HepG2 (cell line): ENCODE results near the gene MAPK9. TPM values are rescaled to one million over a fixed set of nuclear protein-coding genes. Genes with fewer than 3 reads are reported as not detected.

Experiments used
- ATAC-seq: fragments of 200-7000 bp; cut with Tn5 transposase; 3 replicates; pipeline ENCODE4 v1.9.1; 2020; ENCODE audit warnings: mild to moderate bottlenecking, moderate library complexity
- BruUV-seq: library from RNA; stranded (reverse); fragments of 400-500 nt; replicated peaks from 2 replicates; lab custom pipeline; 2021; lab: Mats Ljungman, UMichigan
- CTCF ChIA-PET: fragments of 300-600 bp; formaldehyde crosslinking; extraction: SDS; loops from one replicate; lab custom pipeline; 2021; ENCODE audit warnings: low total read pairs, inconsistent platforms, low intra/inter-chr PET ratio; lab: Yijun Ruan, JAX
- POLR2A ChIA-PET: fragments of 350-600 bp; sonication (Branson Sonifier 250); formaldehyde crosslinking; loops from one replicate; lab custom pipeline; 2020; ENCODE audit warnings: antibody characterized with exemption, inconsistent platforms; lab: Yijun Ruan, JAX
- DNase-seq: peaks from one replicate; pipeline ENCODE4 v3.0.0-alpha.2; 2015; ENCODE audit warnings: low spot score
- FAIRE-seq: peaks from 3 replicates; lab custom pipeline; 2011; peaks lifted over from hg19 to GRCh38; lab: Jason Lieb, UNC
- H2AFZ ChIP-seq: one replicate; pipeline ENCODE4 v1.6.1; 2011; ENCODE audit warnings: low read length, inconsistent platforms
- H3K27ac ChIP-seq: fragments of 300-600 bp; 3 replicates; pipeline ENCODE4 v1.8.0; 2011; ENCODE audit warnings: mixed run types, mild to moderate bottlenecking, mixed read lengths, low read length, inconsistent platforms; ENCODE audit not compliant: insufficient read depth; ENCODE audit errors: extremely low read length
- H3K27me3 ChIP-seq, 2 experiments: fragments of 200-600 bp in 1 of 2; 2 replicates in 1 of 2; 3 replicates in 1 of 2; pipeline versions ENCODE4 v1.6.0 to v1.8.0; 2011; ENCODE audit warnings: low read length in 2 of 2, mild to moderate bottlenecking in 2 of 2, moderate library complexity in 2 of 2, inconsistent platforms in 1 of 2; ENCODE audit not compliant: insufficient read depth in 2 of 2, control insufficient read depth in 1 of 2
- H3K36me3 ChIP-seq, 2 experiments: fragments of 200-600 bp in 1 of 2; replicated peaks in 1 of 2; 2 replicates in 1 of 2; 3 replicates in 1 of 2; pipeline versions ENCODE4 v1.5.1 to v1.8.0; 2011; ENCODE audit warnings: low read length in 2 of 2, inconsistent platforms in 1 of 2; ENCODE audit not compliant: insufficient read depth in 2 of 2, control insufficient read depth in 1 of 2
- H3K4me1 ChIP-seq: 2 replicates; pipeline ENCODE4 v1.5.1; 2012; ENCODE audit warnings: low read length, inconsistent platforms; ENCODE audit not compliant: insufficient read depth
- H3K4me2 ChIP-seq: 2 replicates; pipeline ENCODE4 v1.6.0; 2011; ENCODE audit warnings: low read depth, low read length, inconsistent platforms
- H3K4me3 ChIP-seq, 3 experiments: fragments of 200-600 bp in 1 of 3; sonication (generic), shearing (Covaris generic) in 1 of 3; replicated peaks in 1 of 3; 2 replicates each; pipeline ENCODE4 v1.5.1; 2011 to 2016; ENCODE audit warnings: low read length in 3 of 3, inconsistent platforms in 2 of 3, low read depth in 2 of 3, mild to moderate bottlenecking in 2 of 3, control low read depth in 1 of 3, mixed read lengths in 1 of 3; ENCODE audit not compliant: insufficient read depth in 1 of 3
- H3K79me2 ChIP-seq: one replicate; pipeline ENCODE4 v1.6.1; 2011; ENCODE audit warnings: low read length, inconsistent platforms; ENCODE audit not compliant: insufficient read depth
- H3K9ac ChIP-seq: 2 replicates; pipeline ENCODE4 v1.6.0; 2011; ENCODE audit warnings: mild to moderate bottlenecking, low read depth, low read length, inconsistent platforms; ENCODE audit not compliant: insufficient read depth
- H3K9me3 ChIP-seq: 2 replicates; pipeline ENCODE4 v1.5.1; 2012; ENCODE audit warnings: mild to moderate bottlenecking, low read length
- H4K20me1 ChIP-seq: 2 replicates; pipeline ENCODE4 v1.6.0; 2011; ENCODE audit warnings: inconsistent platforms, mild to moderate bottlenecking, low read length, moderate library complexity; ENCODE audit not compliant: insufficient read depth
- DNMT1 ChIP-seq: sonication (generic); formaldehyde crosslinking; IDR thresholded peaks from 2 replicates; pipeline ENCODE4 v1.5.1; 2020; ENCODE audit warnings: mild to moderate bottlenecking, missing genetic modification reagents
- MAFK ChIP-seq, 2 experiments: IDR thresholded peaks in 1 of 2; conservative IDR thresholded peaks in 1 of 2; 2 replicates each; pipeline ENCODE4 v1.6.1; 2011; ENCODE audit warnings: improper control_type of control experiment in 2 of 2, low read length in 2 of 2
- THAP11 ChIP-seq: IDR thresholded peaks from 2 replicates; pipeline ENCODE4 v1.6.1; 2016; ENCODE audit warnings: missing biosample characterization, missing genetic modification reagents
- ZNF230 ChIP-seq: sonication (generic); formaldehyde crosslinking; IDR thresholded peaks from 2 replicates; pipeline ENCODE4 v1.4.0; 2020; ENCODE audit warnings: mild to moderate bottlenecking, missing genetic modification reagents
- ZNF3 ChIP-seq: IDR thresholded peaks from 2 replicates; pipeline ENCODE4 v1.7.0; 2017; ENCODE audit warnings: inconsistent platforms
- ZNF7 ChIP-seq: IDR thresholded peaks from 2 replicates; pipeline ENCODE4 v1.6.1; 2016; ENCODE audit warnings: missing biosample characterization, missing genetic modification reagents
- WGBS: methylation state at CpG from one replicate; pipeline ENCODE4 v1.1.6; 2017; ENCODE audit warnings: low lambda C conversion rate; 5-methylcytosine and 5-hydroxymethylcytosine counted together
- in situ Hi-C: cut with HindIII; loops from 2 replicates; pipeline ENCODE4 v1.10.0; 2017; ENCODE audit warnings: low pct_unique_long_range_greater_than_20kb; ENCODE audit not compliant: extremely low pct_ligation_motif_present
- intact Hi-C: fragments of 100-400 bp; cut with micrococcal nuclease; formaldehyde crosslinking; loops from one replicate; pipeline ENCODE4 v1.10.0; 2022; ENCODE audit not compliant: unreplicated experiment
- polyA plus RNA-seq, 8 experiments: library from polyadenylated mRNA; depleted of rRNA in 3 of 8; stranded (reverse) in 7 of 8; unstranded in 1 of 8; fragments of >200 nt; fragmentation: Illumina TruSeq in 4 of 8; extraction: Trizol in 4 of 8; gene quantifications; 2 replicates each; pipeline versions ENCODE4 v1.2.1 to v1.2.3, GENCODE V29; 2011 to 2016; ENCODE audit warnings: low read depth in 4 of 8, missing spikeins in 1 of 8, mixed read lengths in 1 of 8; ENCODE audit not compliant: insufficient read depth in 1 of 8
- total RNA-seq, 5 experiments: library from RNA; depleted of rRNA; stranded (reverse); fragments of >200 nt; fragmentation: Illumina TruSeq; extraction: Trizol; gene quantifications; 2 replicates each; pipeline ENCODE4 v1.2.3, GENCODE V29; 2016; ENCODE audit warnings: low read depth in 1 of 5
- TF ChIP-seq, protein P1 (sequence below): IDR thresholded peaks from 2 replicates; pipeline ENCODE4 v1.6.1; 2016; ENCODE audit warnings: low read depth
- TF ChIP-seq, protein P2 (sequence below): sonication (generic); formaldehyde crosslinking; IDR thresholded peaks from 2 replicates; pipeline ENCODE4 v1.4.0; 2020; ENCODE audit warnings: missing genetic modification reagents, borderline replicate concordance

The MAPK9 gene
- total and polyA plus RNA-seq, 2 of the 13 experiments (the other 11 are each of a cell fraction or from before 2014, with no cell fraction given) = 30.1 to 56.1 TPM

DNA sequence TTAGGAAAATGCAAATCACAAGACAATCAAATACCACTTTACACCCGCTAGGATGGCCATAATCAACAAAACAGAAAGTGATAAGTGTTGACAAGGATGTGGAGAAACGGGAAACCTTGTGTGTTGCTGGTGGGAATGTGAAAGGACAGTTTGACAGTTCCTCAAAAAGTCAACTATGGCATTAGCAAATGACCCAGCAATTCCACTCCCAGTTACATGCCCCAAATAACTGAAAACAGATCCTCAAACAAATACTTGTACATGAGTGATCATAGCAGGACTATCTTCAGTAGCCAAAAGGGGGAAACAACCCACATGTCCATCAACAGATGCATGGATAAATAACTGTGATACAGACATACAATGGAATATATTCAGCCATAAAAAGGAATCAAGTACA is 104.1 kb downstream of the MAPK9 start:
- CTCF ChIA-PET = no interaction called here
- FAIRE-seq = no peak
- H3K4me2 ChIP-seq = no peak overlapping the region
- in situ Hi-C loops = no loop called here
- no peaks in the 10 kb centered on the region for H3K9me3 ChIP-seq
- no peak overlapping the region for H3K9ac ChIP-seq
- H3K27ac ChIP-seq = no peak overlapping the region
- intact Hi-C loops = no loop called here
- DNase-seq = no peak
- no peaks in the 10 kb centered on the region for H4K20me1 ChIP-seq
- H2AFZ ChIP-seq = no peak overlapping the region
- POLR2A ChIA-PET = no interaction called here
- no peaks in the 10 kb centered on the region for H3K27me3 ChIP-seq
- no peaks in the 10 kb centered on the region for H3K36me3 ChIP-seq
- H3K4me1 ChIP-seq = no peaks in the 10 kb centered on the region
- 0% methylated on average over 2 of the region's 2 CpGs for WGBS
- TF ChIP-seq ZNF230 (CRISPR knock-in tag) = no peak
- TF ChIP-seq, protein P1, sequence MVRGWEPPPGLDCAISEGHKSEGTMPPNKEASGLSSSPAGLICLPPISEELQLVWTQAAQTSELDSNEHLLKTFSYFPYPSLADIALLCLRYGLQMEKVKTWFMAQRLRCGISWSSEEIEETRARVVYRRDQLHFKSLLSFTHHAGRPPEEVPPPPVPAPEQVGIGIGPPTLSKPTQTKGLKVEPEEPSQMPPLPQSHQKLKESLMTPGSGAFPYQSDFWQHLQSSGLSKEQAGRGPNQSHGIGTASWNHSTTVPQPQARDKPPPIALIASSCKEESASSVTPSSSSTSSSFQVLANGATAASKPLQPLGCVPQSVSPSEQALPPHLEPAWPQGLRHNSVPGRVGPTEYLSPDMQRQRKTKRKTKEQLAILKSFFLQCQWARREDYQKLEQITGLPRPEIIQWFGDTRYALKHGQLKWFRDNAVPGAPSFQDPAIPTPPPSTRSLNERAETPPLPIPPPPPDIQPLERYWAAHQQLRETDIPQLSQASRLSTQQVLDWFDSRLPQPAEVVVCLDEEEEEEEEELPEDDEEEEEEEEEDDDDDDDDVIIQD (CRISPR knock-in tag) = no peak
- TF ChIP-seq DNMT1 (CRISPR knock-in tag) = no peak
- TF ChIP-seq, protein P2, sequence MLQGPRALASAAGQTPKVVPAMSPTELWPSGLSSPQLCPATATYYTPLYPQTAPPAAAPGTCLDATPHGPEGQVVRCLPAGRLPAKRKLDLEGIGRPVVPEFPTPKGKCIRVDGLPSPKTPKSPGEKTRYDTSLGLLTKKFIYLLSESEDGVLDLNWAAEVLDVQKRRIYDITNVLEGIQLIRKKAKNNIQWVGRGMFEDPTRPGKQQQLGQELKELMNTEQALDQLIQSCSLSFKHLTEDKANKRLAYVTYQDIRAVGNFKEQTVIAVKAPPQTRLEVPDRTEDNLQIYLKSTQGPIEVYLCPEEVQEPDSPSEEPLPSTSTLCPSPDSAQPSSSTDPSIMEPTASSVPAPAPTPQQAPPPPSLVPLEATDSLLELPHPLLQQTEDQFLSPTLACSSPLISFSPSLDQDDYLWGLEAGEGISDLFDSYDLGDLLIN (CRISPR knock-in tag) = no peak
- peak; percentile 78 for TF ChIP-seq ZNF7 (CRISPR knock-in tag)
- TF ChIP-seq THAP11 = no peak
- no peak for TF ChIP-seq MAFK (conservative IDR thresholded peaks at IDR 0.05 in 1 of 2, IDR thresholded peaks at IDR 0.05 in 1 of 2; ENCODE audit: low read length in 2 of 2)
- no peak for TF ChIP-seq ZNF3 (CRISPR knock-in tag)
- ATAC-seq = no peak
- no TSS peak for BruUV-seq
- no peaks in the 10 kb centered on the region for H3K79me2 ChIP-seq
- no peak overlapping the region for H3K4me3 ChIP-seq

Other genes starting within 250 kb of the MAPK9 start
- gene RNF130, start 220.3 kb downstream of the MAPK9 start, total RNA-seq (2016; rRNA removed; fragmentation: Illumina TruSeq; extraction: Trizol) = 21.3 and 28.2 TPM in 2 replicates
- 25.9 and 28.3 TPM in 2 replicates for gene RNF130, start 220.3 kb downstream of the MAPK9 start, polyA plus RNA-seq (2011; rRNA removed)
- gene RASGEF1C, start 82.9 kb downstream of the MAPK9 start, total RNA-seq (2016; rRNA removed; fragmentation: Illumina TruSeq; extraction: Trizol) = not detected in 2 replicates
- 0.14 TPM in 1 of 2 replicates, not detected in the other for gene RASGEF1C, start 82.9 kb downstream of the MAPK9 start, polyA plus RNA-seq (2011; rRNA removed)
- gene GFPT2, start 61.3 kb upstream of the MAPK9 start, total RNA-seq (2016; rRNA removed; fragmentation: Illumina TruSeq; extraction: Trizol) = 0.10 and 0.18 TPM in 2 replicates
- gene GFPT2, start 61.3 kb upstream of the MAPK9 start, polyA plus RNA-seq (2011; rRNA removed) = 0.09 and 0.18 TPM in 2 replicates
- 8.8 and 20.9 TPM in 2 replicates for gene CNOT6, start 202.3 kb upstream of the MAPK9 start, total RNA-seq (2016; rRNA removed; fragmentation: Illumina TruSeq; extraction: Trizol)
- 8.2 and 9.1 TPM in 2 replicates for gene CNOT6, start 202.3 kb upstream of the MAPK9 start, polyA plus RNA-seq (2011; rRNA removed)